Measurements from ENCODE around the gene ZBTB2.

The ZBTB2 gene

DNA sequence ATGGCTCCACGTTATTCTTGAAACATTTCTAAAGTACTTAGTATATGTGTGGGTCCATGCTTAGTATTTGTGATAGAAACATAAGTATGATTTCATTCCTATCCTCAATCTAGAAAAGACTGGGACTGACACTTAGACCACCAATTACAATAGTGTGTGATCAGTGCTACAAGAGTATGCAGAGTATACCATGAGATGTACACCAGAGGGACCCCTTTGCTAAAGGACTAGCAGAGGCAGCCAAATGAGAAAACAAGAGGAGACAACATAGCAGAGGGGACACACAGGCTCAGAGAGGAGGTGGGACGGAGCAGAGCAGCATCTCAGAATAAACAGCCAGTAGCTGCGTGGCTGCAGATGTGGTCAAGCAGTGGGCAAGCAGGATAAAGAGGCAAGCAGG, 39.5 kb upstream of the ZBTB2 start:
- DNase-seq (ENCODE audit: insufficient read length, low spot score) (no peak), FAIRE-seq (no peak)
- no peak for TF ChIP-seq POLR2AphosphoS5 (IDR thresholded peaks at IDR 0.05; ENCODE audit: low read depth, low read length)
- no peak for TF ChIP-seq POLR2A (IDR thresholded peaks at IDR 0.05; ENCODE audit: low read depth, low read length)
- no peak for TF ChIP-seq TAF1 (IDR thresholded peaks at IDR 0.05; ENCODE audit: low read depth, low read length)
- no peak for TF ChIP-seq POU2F2 (IDR thresholded peaks at IDR 0.05; ENCODE audit: low read depth, low read length)
- no peak for TF ChIP-seq PAX5 (IDR thresholded peaks at IDR 0.05; ENCODE audit: insufficient read depth, low read length, severe bottlenecking)
- TF ChIP-seq SPI1 (IDR thresholded peaks at IDR 0.05; ENCODE audit: low read depth, low read length): no peak

DNA sequence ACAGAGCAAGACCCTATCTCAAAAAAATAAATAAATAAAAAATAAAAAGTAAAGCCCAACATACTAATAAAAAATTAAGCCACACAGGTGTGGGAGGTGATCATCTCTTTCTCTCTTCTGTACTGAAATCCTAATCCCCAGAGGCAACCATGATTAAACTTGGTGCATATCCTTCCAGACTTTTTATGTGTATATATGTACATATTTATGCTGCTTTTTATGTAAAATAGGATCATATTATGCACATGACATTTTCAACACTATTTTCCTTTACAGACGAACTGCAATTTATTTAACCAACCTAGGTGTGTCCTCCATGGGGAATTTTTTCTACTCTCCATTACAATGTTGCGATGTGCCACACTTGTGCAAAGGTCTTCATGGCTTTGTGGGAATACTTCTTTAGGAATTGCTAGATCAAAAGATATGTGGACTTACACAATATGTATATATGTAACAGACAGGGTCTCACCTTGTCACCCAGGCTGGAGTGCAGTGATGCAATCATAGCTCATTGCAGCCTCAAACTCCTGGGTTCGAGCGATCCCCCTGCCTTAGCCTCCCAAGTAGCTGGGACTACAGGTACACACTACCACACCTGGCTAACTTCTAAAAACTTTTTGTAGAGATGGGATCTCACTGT, 36.9 kb upstream of the ZBTB2 start:
- no peak for TF ChIP-seq POLR2AphosphoS5 (IDR thresholded peaks at IDR 0.05; ENCODE audit: low read depth, low read length)
- TF ChIP-seq PAX5 (IDR thresholded peaks at IDR 0.05; ENCODE audit: insufficient read depth, low read length, severe bottlenecking): no peak
- no peak for TF ChIP-seq POU2F2 (IDR thresholded peaks at IDR 0.05; ENCODE audit: low read depth, low read length)
- TF ChIP-seq TAF1 (IDR thresholded peaks at IDR 0.05; ENCODE audit: low read depth, low read length): no peak
- DNase-seq (ENCODE audit: insufficient read length, low spot score) (no peak), FAIRE-seq (no peak)

DNA sequence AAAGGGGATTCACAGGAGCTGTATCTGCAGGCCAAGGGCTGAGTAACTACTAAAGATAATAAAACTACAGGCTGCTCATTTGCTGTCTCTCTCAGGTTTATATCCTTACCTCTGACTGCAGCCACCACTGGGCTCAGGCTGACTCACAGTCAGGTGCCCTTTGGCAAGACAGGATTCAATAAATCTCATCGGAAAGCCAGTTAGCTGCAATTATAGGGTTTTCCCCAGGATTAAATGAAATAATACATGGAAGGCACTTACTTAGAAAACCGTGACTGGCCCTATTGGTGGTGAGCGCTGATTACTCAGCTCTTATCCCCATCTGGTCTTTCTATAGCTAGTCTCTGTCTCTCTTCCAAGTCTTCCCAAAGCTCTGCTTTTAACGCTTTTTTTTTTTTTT, 34.2 kb upstream of the ZBTB2 start:
- DNase-seq (ENCODE audit: insufficient read length, low spot score): no peak

DNA sequence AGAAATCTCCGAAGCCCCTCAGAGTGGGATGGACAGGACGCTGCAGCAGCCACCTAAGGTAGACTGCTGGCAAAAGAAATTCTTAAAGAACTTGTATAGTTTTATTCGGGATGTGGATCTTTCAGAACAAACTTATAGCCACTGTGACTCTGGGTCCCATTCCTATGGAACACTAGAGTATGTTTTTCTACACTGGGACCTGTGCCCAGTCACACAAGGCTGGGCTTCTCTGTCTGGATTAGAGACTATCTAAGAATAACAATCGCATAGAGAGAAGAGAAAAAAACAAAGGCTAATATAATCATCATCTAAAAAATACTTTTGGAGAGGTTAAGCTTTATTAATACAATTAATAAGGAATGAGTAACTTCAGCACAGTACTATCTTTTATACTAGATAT, 31.6 kb upstream of the ZBTB2 start:
- FAIRE-seq (no peak), DNase-seq (ENCODE audit: insufficient read length, low spot score) (no peak)
- TF ChIP-seq PAX5 (IDR thresholded peaks at IDR 0.05; ENCODE audit: insufficient read depth, low read length, severe bottlenecking) (no peak), POU2F2 (IDR thresholded peaks at IDR 0.05; ENCODE audit: low read depth, low read length) (no peak), POLR2AphosphoS5 (IDR thresholded peaks at IDR 0.05; ENCODE audit: low read depth, low read length) (no peak), SPI1 (IDR thresholded peaks at IDR 0.05; ENCODE audit: low read depth, low read length) (no peak), TAF1 (IDR thresholded peaks at IDR 0.05; ENCODE audit: low read depth, low read length) (no peak), POLR2A (IDR thresholded peaks at IDR 0.05; ENCODE audit: low read depth, low read length) (no peak)

More for the DNA sequence above, 34.2 kb upstream of the ZBTB2 start:
- TF ChIP-seq POLR2A (IDR thresholded peaks at IDR 0.05; ENCODE audit: low read depth, low read length) (no peak), SPI1 (IDR thresholded peaks at IDR 0.05; ENCODE audit: low read depth, low read length) (no peak), POLR2AphosphoS5 (IDR thresholded peaks at IDR 0.05; ENCODE audit: low read depth, low read length) (no peak), TAF1 (IDR thresholded peaks at IDR 0.05; ENCODE audit: low read depth, low read length) (no peak), POU2F2 (IDR thresholded peaks at IDR 0.05; ENCODE audit: low read depth, low read length) (no peak), PAX5 (IDR thresholded peaks at IDR 0.05; ENCODE audit: insufficient read depth, low read length, severe bottlenecking) (no peak)
- FAIRE-seq: no peak

DNA sequence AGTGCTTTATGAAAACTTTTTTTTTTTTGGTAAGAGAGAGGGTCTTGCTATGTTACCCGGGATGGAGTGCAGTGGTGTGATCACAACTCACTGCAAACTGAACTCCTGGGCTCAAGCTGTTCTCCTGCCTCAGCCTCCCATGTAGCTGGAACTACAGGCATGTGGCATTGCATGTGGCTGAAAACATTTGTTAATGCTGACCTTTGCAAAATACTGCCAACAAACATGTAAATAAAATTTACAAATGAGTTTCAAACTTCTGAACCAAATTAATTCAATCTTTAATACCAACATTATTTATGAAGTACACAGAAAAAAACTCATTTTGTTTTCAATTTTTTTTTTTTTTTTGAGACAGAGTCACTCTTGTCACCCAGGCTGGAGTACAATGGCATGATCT, 26.1 kb upstream of the ZBTB2 start:
- DNase-seq (ENCODE audit: insufficient read length, low spot score) (no peak), FAIRE-seq (no peak)
- TF ChIP-seq POLR2AphosphoS5 (IDR thresholded peaks at IDR 0.05; ENCODE audit: low read depth, low read length): no peak
- TF ChIP-seq PAX5 (IDR thresholded peaks at IDR 0.05; ENCODE audit: insufficient read depth, low read length, severe bottlenecking): no peak
- TF ChIP-seq POU2F2 (IDR thresholded peaks at IDR 0.05; ENCODE audit: low read depth, low read length): no peak
- no peak for TF ChIP-seq TAF1 (IDR thresholded peaks at IDR 0.05; ENCODE audit: low read depth, low read length)

DNA sequence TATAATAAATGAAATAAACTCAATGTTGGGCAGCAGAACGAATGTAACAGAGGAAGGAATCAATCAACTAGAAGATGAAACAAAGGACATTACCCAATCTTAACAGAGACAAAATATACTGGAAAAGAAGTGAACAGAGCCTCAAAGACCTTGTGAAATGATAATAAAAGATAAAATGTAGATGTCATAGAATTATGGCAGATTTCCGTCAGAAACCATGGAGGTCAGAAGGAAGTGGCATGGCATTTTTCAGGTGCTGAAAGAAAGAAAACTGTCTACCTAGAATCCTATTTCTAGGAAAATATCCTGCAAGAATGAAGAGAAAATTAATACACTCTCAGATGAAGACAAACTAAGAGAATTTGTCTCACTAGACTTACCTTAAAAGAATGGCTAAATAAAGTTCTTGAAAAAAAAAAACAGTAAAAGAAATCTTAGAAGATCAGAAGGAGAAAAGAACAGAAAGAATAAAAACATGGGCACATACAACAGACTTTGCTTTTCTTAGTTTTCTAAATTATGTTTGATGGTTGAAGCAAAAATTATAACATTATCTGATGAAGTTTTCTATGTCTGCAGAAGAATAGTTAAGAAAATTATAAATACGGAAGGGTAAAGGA, 23.4 kb upstream of the ZBTB2 start:
- TF ChIP-seq PAX5 (IDR thresholded peaks at IDR 0.05; ENCODE audit: insufficient read depth, low read length, severe bottlenecking) (no peak), TAF1 (IDR thresholded peaks at IDR 0.05; ENCODE audit: low read depth, low read length) (no peak), POLR2A (IDR thresholded peaks at IDR 0.05; ENCODE audit: low read depth, low read length) (no peak), POLR2AphosphoS5 (IDR thresholded peaks at IDR 0.05; ENCODE audit: low read depth, low read length) (no peak), POU2F2 (IDR thresholded peaks at IDR 0.05; ENCODE audit: low read depth, low read length) (no peak), SPI1 (IDR thresholded peaks at IDR 0.05; ENCODE audit: low read depth, low read length) (no peak)

DNA sequence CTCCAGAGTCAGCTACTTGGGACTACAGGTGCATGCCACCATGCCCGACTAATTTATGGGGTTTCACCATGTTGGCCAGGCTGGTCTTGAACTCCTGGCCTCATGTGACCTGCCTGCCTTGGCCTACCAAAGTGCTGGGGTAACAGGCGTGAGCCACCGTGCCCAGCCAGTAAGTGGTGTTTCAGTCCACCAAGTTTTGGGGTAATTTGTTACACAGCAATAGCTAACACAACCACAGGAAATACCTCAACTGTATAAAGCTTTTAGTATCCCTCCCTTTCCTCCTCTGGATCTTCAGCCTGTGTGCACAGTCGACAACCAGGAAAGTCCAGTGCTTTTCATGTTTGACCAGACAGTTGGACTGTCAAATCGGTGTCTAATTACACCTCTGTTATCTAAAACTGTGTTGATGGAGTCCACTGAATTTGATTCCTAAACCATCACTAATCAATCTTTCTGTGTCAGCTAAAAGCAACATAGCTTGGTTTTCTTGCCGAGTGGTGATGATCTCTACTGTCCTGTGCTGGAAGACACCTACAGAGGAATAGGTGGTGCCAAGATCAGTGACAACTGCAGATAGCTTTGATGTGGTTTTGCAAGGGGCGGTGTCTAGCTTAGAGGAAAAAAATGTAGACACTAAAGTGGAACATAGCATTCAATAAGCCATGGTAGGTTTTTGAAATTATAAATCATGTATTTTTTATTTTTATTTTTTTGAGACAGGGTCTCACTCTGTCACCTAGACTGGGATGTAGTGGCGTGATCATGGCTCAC, 22.2 kb upstream of the ZBTB2 start:
- TF ChIP-seq POLR2A (IDR thresholded peaks at IDR 0.05; ENCODE audit: low read depth, low read length): no peak
- TF ChIP-seq SPI1 (IDR thresholded peaks at IDR 0.05; ENCODE audit: low read depth, low read length): no peak
- no peak for TF ChIP-seq POLR2AphosphoS5 (IDR thresholded peaks at IDR 0.05; ENCODE audit: low read depth, low read length)
- no peak for TF ChIP-seq TAF1 (IDR thresholded peaks at IDR 0.05; ENCODE audit: low read depth, low read length)
- TF ChIP-seq POU2F2 (IDR thresholded peaks at IDR 0.05; ENCODE audit: low read depth, low read length): no peak
- no peak for TF ChIP-seq PAX5 (IDR thresholded peaks at IDR 0.05; ENCODE audit: insufficient read depth, low read length, severe bottlenecking)
- FAIRE-seq (no peak), DNase-seq (ENCODE audit: insufficient read length, low spot score) (no peak)

More for the DNA sequence above, 23.4 kb upstream of the ZBTB2 start:
- FAIRE-seq: no peak
- no peak for DNase-seq (ENCODE audit: insufficient read length, low spot score)

DNA sequence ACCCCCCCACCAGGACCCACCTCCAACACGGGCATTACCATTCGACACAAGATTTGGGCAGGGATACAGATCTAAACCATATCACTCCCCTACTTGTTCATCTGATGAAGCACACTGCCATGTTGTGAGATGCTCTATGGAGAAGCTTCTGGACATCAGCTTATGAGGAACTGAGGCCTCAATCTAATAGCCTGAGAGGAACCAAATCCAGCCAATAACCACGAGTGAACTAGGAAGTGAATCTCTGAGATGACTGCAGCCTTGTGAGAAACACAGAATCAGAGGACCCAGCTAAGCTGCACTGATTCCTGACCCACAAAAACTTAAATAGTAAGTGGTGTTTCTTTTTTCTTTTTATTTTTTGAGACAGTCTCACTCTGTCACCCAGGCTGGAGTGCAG, 21.6 kb upstream of the ZBTB2 start:
- TF ChIP-seq POLR2A (IDR thresholded peaks at IDR 0.05; ENCODE audit: low read depth, low read length): no peak
- TF ChIP-seq SPI1 (IDR thresholded peaks at IDR 0.05; ENCODE audit: low read depth, low read length): no peak
- no peak for TF ChIP-seq TAF1 (IDR thresholded peaks at IDR 0.05; ENCODE audit: low read depth, low read length)
- TF ChIP-seq POU2F2 (IDR thresholded peaks at IDR 0.05; ENCODE audit: low read depth, low read length): no peak
- TF ChIP-seq POLR2AphosphoS5 (IDR thresholded peaks at IDR 0.05; ENCODE audit: low read depth, low read length): no peak
- no peak for TF ChIP-seq PAX5 (IDR thresholded peaks at IDR 0.05; ENCODE audit: insufficient read depth, low read length, severe bottlenecking)
- no peak for DNase-seq (ENCODE audit: insufficient read length, low spot score)
- FAIRE-seq: no peak

DNA sequence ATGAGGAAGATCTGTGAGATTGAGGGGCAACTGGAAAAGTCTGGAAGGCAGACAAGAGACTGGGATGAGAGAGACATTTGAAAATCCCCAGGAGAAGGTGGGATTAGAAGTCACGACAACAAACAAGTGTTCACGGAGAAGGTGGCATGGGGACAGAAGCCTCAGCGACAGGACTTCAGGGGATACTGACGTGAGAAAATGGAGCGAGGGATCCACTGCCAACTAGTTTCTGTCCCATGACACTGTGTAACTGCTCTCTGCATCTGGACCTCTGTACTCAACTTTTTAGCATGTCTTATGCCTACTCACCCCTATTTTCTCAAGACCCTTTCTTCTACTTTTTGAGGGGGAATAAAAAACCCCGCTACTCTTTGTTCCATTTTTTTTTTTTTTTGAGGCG, 18.3 kb upstream of the ZBTB2 start:
- FAIRE-seq (no peak), DNase-seq (ENCODE audit: insufficient read length, low spot score) (no peak)
- TF ChIP-seq TAF1 (IDR thresholded peaks at IDR 0.05; ENCODE audit: low read depth, low read length) (no peak), POLR2A (IDR thresholded peaks at IDR 0.05; ENCODE audit: low read depth, low read length) (0 out of 2 replicates have a peak, but pooled peaks have one; percentile 28)

Data from GM12891 (cell line).